Kasumi-1 (cell line): ENCODE measurements around the gene FSTL4.

Experiments used
- DNase-seq, 2 experiments: peaks; one replicate each; lab custom pipeline; 2025; lab: John Stamatoyannopoulos, UW

Gene FSTL4

DNA sequence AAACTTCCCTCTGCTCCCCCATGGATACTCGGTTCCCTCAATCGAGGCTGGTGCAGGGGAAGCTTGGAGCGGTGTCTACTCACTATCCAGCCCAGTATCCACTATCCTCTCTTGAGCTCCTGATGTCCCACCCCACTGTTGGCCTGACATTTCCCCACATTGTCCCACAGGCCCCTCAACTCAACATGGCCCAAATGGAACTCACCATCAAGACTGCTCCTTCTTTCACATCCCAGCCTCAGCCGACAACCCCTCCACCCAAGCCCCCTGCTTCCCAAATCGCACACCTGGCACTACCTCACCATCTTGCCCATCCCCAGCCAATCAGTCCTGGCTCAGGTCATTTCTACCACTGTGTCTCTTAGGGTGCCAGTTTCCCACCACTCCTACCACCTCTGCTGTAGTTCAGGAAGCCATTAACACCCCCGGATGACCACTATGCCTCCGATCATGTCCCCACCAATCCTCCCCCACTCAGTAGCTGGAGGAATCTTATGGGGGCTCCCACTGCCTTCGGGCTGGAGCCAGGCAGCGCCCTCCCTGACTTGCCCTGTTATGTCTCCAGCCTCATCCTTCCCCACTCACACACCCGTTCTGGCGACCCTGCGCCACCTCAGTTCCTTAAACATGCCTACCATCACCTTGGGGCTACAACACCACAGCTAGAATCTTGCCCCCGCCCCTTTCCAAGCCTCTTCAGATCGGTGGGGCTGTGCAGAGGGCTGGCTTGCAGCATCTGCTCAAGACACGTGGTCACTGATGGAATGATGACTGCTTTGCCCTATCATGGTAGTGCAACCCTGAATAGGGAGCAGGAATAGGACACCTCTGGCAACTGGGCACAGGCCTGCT is 273.6 kb downstream of the FSTL4 start:
- DNase-seq, result no peak

DNA sequence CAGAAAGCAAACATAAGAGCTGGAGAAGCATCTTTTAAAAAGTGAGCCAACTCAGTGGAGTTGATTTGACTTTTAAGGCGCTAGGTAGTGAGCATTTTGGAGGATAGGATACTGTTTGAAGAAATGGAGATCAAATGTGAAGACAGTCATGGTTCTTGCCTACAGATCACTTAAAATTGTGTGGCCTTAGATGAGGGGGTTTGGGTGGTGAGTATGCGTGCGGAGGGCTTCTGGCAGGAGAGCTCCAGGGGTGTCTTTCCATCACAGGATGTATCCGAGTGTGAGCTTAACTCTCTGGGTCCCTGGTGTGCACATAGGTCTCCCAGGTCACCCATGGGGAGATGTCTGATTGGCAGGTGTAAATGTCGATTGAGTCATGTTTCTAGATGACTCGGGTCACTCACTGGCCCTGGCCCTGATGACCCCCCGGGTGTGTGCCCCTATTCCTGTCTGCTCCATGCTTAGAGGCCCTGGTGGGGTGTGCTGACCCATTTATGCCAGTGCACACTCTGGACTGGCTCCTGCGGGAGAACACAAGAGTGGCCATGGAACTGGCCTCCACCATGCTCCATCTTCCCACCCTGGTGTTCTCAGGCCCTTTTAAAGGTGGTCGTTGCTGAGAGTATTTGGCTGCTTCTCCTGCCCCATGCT is 274.4 kb downstream of the FSTL4 start:
- DNase-seq, result no peak

GRCh38 chr5:133336969-133337410 is 275.4 kb downstream of the FSTL4 start:
- no peak for DNase-seq

DNA sequence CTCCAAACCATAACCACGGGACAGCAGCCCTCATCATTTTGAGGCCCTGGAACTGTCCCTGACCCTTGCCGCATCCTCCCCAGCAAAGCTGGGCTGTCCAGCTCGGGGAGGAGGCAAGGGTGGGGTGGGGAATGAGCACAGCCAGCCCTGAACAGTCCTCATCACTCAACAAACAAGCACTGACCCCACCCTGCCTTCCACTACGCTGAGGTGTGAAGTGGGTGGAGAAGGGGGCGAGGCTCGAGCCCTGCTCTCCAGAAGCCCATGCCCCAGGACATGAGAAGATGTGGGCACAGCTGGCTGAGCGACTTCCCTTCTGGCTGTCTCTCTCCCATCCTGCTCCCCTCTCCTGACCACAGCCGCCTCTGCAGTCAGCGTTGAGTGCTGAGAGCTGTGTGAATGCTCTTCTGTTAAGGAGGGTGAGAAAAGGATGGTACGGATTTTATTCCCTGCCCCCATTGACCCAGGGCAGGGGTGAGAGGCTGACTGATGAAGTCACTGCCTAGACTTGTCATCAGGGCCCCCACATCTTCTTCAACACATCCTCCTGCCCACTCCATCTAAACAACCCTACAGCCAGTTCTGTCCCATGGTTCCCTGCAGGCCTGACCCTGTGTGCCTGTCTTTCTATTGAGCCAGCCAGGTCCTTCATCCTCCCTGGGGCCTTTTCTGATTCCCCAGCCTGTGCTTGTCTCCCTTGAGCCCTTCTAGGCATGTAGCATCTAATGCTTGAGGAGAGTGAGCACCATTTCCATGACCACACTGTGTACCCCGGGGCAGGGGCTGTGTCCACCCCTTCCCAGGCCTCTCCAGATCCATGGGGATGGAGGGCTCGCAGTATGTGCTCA is 276.0 kb downstream of the FSTL4 start:
- DNase-seq, result peak; percentile 11 to 17

DNA sequence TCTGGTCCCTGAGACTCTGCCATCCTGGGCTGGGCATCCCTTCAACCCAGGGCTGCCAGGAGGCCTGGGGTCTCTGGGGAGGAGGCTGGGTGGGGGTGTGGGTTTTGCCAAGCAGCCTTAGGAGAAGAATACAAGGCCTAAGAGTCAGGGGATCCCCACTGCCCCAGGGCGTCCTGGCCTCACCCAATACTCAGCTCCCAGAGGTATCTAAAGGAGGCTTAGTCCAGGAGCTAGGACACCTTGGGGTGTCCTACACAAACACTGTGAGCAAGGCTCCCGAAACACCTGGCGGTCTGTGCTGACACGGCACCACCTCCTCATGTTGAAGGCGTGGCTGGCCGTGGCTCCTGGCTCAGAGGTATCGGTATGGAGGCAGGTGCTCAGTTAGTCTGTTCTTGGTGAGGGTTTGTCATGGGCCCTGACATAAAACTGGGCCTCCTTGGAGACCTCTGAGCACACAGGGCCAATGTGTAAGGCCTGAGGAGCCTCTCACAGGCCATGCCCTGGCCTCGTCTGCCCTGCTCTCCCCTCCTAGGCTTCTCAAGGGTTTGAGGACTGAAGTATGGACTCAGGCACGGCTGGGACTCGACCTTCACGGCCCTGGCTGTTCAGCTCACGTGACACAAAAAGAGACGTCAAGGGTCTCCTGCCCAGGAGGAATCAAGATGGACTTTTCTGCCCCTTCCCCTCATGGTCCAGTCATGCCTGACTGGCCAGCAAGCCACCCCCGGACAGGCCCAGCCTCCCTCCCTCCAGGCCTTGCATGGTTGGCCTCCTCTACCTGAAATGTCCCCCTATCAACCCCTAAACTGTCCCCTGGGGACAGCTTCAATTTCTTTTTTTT is 277.3 kb downstream of the FSTL4 start:
- DNase-seq, result no peak

DNA sequence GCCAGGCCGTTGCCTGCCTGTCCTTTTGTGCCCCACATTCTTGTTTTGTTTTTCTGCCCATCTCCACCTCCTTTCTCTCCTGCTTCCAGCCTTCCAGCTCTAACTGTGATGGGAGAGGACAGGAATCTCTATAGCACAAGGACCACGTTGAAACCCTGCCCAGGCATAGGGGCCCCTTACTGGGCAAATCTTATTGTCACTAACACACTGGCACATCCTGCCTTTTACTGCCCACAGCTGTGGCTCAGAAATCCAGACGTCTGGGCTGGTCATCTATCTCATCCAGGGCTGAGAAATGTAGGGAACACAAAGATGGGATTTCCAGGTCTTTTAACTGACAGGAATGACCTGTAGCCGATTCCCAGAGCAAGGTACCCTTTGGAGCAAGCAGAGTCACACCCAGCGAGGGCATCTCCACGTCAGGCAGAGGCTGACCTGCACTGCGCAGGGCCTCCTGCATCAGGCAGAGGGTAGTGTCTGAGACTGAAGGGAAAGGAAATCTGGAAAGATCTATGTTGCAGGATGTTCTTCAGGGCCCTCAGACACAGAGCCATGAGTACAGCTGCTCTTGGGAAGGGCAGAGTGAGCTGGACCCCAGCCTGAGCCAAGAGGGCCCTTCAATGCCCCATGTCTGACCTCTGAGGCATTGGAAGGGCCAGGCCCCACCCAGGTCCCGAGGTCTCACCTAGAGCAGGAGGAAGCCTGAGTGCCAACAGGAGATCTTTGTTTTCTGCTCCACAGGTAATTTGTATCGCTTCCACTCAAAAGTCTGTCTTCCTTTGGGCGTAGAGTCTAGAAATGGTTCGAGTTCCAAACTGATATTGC is 278.8 kb downstream of the FSTL4 start:
- no peak for DNase-seq

DNA sequence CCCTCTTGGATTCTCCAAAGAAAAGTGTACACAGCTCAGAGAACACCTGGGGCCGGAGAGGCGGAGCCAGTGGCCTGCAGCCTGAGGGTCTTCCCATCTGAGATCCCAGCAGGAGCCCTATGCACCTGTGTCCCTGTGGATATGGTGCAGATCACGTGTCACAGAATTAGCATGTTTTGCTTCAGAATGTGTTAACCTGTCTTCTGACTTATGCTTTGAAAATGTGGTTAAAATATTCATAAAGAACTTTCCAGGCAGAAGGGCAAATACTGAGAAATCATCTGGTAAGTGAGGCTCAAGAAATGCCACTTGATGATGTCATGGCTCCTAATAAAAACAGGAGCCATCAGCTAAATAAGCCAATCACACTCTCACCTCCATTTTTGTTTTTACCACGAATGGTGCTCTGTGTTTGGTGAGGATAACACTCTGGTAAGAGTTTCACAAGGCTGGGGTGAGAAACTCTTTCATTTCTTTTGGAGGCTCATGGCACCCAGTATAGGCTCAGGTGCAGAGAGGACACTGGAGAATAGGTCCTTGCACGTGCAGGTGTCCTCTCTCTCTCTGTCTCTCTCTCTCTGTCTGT is 279.8 kb downstream of the FSTL4 start:
- DNase-seq, result no peak

DNA sequence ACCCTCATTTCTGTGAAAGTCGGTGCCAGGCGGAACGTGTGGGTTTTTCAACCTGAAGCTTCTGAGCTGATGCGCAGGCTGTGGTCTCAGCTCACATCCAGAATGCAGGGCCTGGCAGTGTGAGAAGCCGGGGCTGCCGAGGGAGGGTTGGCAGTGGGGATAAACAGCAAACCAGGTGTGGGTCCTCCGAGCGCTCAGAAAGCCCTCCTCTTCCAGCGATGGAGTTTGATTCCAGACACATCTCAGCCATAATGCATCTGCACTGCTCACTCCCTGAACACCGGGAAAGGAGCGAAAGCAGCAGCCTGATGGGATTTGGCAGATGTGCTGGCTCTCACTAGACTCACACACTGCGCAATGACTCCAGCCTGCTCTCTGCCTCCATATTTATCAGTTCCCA is 280.4 kb downstream of the FSTL4 start:
- no peak for DNase-seq

DNA sequence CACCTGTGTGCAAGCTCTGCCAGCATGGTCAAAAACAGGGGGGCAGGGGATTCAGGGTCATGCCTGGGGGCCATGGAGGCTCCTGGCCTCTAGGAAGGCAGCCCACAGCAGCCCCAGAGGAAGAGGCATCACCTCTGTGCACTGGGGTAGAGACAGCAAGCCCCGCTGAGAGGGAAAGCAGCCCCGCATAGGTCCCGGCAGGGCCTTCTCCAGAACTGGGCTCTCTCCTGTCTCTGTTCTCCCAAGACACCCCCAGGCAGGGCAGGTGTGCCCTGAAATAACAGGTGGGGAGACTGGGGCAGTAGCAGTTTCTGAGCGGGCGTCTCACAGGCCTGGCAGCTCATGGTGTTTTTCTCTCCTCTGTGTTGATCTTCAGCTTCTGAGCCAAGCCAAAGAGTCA is 281.4 kb downstream of the FSTL4 start:
- no peak for DNase-seq

DNA sequence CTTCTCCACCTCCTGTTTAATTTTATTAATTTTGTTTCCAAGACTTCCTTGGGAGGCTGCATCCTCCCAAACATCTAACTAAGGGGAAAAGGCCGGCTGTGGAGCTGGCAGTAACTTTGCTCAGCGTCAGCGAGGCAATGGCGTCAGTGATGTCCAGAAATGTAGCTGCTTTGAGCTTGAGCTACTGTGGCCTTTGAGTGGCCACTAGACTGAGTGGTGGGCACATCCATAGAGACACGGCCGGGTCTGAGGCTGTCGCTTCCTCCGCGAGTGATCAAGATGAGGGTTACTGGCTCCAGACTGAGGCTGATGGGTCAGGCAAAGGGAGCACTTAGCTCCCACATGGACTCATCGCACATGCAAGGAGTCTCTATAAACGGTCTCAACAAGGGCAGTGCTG is 283.5 kb downstream of the FSTL4 start:
- DNase-seq, result no peak

GRCh38 chr5:133327946-133328401 is 284.4 kb downstream of the FSTL4 start:
- DNase-seq, result no peak

DNA sequence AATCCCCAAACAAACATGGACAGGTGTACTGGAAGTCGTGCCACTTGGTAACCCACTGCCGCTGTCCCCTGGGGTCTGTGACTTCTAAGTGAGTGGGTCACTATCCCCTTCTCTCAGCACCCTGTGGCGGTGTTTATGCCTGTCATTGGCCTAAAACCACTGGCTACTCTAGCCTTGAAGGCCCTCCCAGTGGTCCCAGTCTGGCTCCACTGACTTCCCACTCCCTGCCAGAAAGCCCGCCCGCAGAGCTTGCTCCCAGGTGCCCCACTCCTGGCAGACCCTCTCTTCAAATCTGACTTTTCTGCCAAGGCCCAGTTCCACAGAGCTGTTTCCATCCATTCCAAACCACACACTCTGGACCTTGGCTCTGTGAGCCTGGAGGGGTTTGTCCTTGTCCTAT is 286.0 kb downstream of the FSTL4 start:
- no peak for DNase-seq

GRCh38 chr5:133325864-133326263 is 286.5 kb downstream of the FSTL4 start:
- DNase-seq, result no peak

GRCh38 chr5:133324926-133325325 is 287.4 kb downstream of the FSTL4 start:
- DNase-seq, result no peak

- DNase-seq, result no peak
Observed at GRCh38 chr5:133323494-133324457, 288.6 kb downstream of the FSTL4 start.

- DNase-seq, result no peak
Observed at GRCh38 chr5:133322743-133323142, 289.6 kb downstream of the FSTL4 start.

- DNase-seq, result no peak
Observed at GRCh38 chr5:133321833-133322420, 290.4 kb downstream of the FSTL4 start.

DNA sequence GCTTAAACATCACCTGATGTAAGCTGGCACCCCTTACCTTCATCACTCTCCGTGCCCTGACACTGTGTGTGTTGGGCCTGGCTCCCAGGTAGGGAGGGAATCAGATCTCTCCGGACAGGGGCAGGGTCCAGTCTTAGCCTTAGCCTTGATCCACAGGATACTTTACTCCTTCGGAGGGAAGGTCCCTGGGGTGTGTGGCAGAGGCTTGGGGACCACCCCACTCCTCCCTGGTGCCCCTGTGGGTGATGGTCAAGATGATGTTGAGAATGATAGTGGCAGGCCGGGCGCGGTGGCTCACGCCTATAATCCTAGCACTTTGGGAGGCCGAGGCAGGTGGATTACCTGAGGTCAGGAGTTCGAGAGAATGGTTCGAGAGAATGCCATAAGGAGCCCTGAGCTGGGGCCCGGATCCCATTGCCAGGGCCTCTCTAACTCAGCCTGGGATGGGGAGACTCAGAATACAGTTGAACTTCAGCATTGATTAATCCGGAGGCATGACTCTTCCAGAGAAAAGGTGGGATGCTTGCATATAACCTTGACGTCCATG is 291.0 kb downstream of the FSTL4 start:
- no peak for DNase-seq
